Activated CD4-positive, alpha-beta T cell treated with anti-CD3 and anti-CD28 coated beads for 36 hours (primary cell): Measurements from ENCODE around the gene GREB1. TPM values are rescaled to one million over a fixed set of nuclear protein-coding genes. Genes with fewer than 3 reads are reported as not detected.
A peak's percentile ranks its signal among the peaks of the same experiment; 100 is the strongest.

Experiments
- ATAC-seq: fragments of 200-7000 bp; cut with Tn5 transposase; one replicate; pipeline ENCODE4 v1.10.0; 2021; ENCODE audit warnings: mild to moderate bottlenecking, moderate library complexity
- CTCF ChIA-PET: fragments of 350-600 bp; sonication (Branson Sonifier 250); formaldehyde crosslinking; loops from one replicate; lab custom pipeline; 2021; ENCODE audit warnings: antibody characterized with exemption; lab: Charles Lee
- POLR2A ChIA-PET: fragments of 350-600 bp; sonication (Branson Sonifier 250); formaldehyde crosslinking; loops from one replicate; lab custom pipeline; 2021; ENCODE audit warnings: antibody characterized with exemption, inconsistent platforms; lab: Charles Lee
- DNase-seq: peaks from one replicate; pipeline ENCODE4 v3.0.0-alpha.2; 2020
- H3K27ac Mint-ChIP-seq: one replicate; pipeline ENCODE4 v1.8.0; 2021; ENCODE audit warnings: mixed read lengths
- H3K27me3 Mint-ChIP-seq: one replicate; pipeline ENCODE4 v1.8.0; 2021; ENCODE audit warnings: mixed read lengths
- H3K36me3 Mint-ChIP-seq: one replicate; pipeline ENCODE4 v1.8.0; 2021; ENCODE audit warnings: low read depth, mixed read lengths
- H3K4me1 Mint-ChIP-seq: one replicate; pipeline ENCODE4 v1.8.0; 2021; ENCODE audit warnings: mixed read lengths
- H3K4me3 Mint-ChIP-seq: one replicate; pipeline ENCODE4 v1.8.0; 2021; ENCODE audit warnings: mild to moderate bottlenecking, moderate library complexity, mixed read lengths
- H3K9me3 Mint-ChIP-seq: one replicate; pipeline ENCODE4 v1.8.0; 2021; ENCODE audit warnings: low read depth, mixed read lengths
- intact Hi-C, 2 experiments: fragments of 100-400 bp; cut with DNase I in 1 of 2; cut with micrococcal nuclease in 1 of 2; formaldehyde crosslinking; loops; one replicate each; pipeline versions ENCODE4 v1.14.2 to v1.15.1; 2022 to 2024; cut with DNase I, micrococcal nuclease
- total RNA-seq, 2 experiments: library from RNA; stranded (reverse); gene quantifications; one replicate each; pipeline ENCODE4 v1.2.3, GENCODE V29; 2021

Gene GREB1
- total RNA-seq, 2 experiments from 2014 or later, result 0.57 to 0.65 TPM

DNA sequence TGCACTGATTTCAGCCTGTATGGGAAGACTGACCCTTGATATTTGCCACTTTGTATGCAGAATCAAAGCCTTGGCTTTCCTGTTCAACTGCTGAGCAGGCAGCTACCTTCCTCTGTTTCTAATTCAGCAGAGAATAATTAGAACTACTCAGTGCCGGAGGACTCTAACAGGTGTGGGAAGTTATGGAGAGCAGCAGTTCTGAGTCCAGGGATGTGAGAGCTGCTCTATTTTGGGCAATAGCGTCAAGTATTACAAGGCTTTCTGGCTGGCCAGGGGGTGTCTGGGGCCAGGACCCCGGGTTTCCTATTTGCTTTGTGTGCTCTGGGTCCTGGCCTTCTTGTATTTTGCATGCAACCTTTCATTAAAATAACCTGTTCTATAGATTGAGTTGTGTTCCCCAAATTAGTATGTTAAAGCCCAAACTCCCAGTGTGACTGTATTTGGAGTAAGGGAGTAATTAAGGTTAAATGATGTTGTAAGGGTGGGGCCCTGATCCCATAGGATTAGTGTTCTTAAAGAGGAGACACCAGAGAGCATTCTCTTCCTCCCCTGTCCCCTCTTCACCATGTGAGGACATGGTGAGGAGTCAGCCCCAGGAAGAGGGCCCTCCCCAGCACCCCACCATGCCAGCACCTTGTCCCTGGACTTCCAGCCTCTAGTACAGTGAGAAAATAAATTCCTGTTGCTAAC, 141.7 kb downstream of the GREB1 start:
- H3K4me1 Mint-ChIP-seq, result no peaks in the 10 kb centered on the region
- no peak overlapping the region for H3K4me3 Mint-ChIP-seq
- H3K36me3 Mint-ChIP-seq, result no peaks in the 10 kb centered on the region
- peaks cover 33% of the 10 kb centered on the region for H3K27me3 Mint-ChIP-seq
- no peaks in the 10 kb centered on the region for H3K9me3 Mint-ChIP-seq
- no peak overlapping the region for H3K27ac Mint-ChIP-seq
- POLR2A ChIA-PET, result no interaction called here
- DNase-seq, result no peak
- no peak for ATAC-seq
- intact Hi-C loops, result no loop called here
- CTCF ChIA-PET, result no interaction called here

DNA sequence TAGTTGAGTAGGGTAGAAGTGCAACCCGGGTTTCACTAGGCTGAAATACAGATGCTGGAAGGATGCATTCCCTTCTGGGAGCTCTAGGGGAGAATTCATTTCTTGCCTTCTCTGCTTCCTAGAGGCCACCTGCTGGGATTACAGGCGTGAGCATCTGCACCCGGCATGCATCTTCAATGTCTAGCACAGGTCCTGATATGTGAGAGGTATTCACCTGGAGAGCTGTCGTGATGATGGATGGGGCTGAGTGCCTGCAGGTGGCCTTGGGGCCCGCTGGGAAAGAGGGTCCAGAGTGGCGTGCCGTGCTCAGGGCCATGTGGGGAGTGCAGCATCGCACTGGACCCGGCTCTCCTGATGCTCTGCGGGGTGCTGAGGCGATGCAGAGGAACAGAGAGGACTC, 142.8 kb downstream of the GREB1 start:
- no peaks in the 10 kb centered on the region for H3K4me1 Mint-ChIP-seq
- H3K36me3 Mint-ChIP-seq, result no peaks in the 10 kb centered on the region
- H3K27me3 Mint-ChIP-seq, result peaks cover 30% of the 10 kb centered on the region
- H3K4me3 Mint-ChIP-seq, result no peak overlapping the region
- CTCF ChIA-PET, result no interaction called here
- no peak overlapping the region for H3K27ac Mint-ChIP-seq
- no peak for ATAC-seq
- intact Hi-C loops, result no loop called here
- H3K9me3 Mint-ChIP-seq, result no peaks in the 10 kb centered on the region
- POLR2A ChIA-PET, result interaction anchor here (0.6 kb wide), 1 partner anchor 61 kb away, joined by 3 read pairs; no protein-coding TSS in a partner anchor
- DNase-seq, result no peak

DNA sequence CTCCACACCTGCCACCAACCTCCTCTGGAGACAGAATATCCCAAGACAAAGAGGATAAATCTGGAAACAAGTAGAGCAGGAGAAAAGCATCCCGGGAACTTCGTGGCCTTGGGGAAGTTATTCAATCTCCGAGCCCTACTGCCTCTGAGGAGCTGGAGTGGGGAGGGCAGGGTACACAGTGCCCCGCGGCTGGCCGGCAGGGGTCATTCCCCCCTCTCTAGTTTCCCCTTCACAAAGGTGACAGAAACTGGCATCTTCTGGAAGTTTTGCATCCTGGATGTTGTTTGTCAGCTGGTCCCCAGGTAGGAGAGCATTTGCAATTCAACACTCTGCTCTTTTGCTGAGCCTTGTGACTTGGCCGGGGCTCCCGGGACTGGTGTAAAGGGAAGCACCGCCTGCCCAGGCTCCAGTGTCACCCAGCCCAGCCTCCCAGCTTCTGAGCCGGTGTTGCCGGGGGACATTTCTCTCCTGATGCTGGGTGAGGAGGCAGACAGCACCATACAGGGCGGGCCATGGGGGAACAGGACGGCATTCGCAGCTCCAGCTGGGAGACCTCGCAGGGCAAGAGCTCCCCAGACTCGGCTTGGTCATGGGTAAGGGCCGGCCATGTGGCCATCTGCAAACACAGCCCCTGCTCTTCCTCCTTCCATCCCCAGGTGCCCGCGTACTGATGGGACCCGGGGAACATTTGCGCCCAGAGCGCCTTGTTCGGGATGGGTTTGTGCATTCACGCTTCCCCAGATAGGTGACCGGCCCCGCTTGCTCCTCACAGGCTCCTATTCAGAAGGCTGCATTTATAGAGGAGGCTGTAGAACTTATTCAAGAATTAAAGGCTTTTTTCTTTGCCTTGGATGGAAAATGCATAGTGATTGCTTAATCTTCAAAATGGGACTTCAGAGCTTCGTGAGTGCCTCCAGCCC, 143.6 kb downstream of the GREB1 start:
- peaks cover 30% of the 10 kb centered on the region for H3K27me3 Mint-ChIP-seq
- ChIA-PET POLR2A (no interaction called here), CTCF (no interaction called here)
- H3K27ac Mint-ChIP-seq, result no peak overlapping the region
- intact Hi-C loops, result no loop called here
- DNase-seq, result no peak
- no peaks in the 10 kb centered on the region for H3K36me3 Mint-ChIP-seq
- no peaks in the 10 kb centered on the region for H3K9me3 Mint-ChIP-seq
- ATAC-seq, result no peak
- peaks cover 4% of the 10 kb centered on the region for H3K4me1 Mint-ChIP-seq
- H3K4me3 Mint-ChIP-seq, result no peak overlapping the region

DNA sequence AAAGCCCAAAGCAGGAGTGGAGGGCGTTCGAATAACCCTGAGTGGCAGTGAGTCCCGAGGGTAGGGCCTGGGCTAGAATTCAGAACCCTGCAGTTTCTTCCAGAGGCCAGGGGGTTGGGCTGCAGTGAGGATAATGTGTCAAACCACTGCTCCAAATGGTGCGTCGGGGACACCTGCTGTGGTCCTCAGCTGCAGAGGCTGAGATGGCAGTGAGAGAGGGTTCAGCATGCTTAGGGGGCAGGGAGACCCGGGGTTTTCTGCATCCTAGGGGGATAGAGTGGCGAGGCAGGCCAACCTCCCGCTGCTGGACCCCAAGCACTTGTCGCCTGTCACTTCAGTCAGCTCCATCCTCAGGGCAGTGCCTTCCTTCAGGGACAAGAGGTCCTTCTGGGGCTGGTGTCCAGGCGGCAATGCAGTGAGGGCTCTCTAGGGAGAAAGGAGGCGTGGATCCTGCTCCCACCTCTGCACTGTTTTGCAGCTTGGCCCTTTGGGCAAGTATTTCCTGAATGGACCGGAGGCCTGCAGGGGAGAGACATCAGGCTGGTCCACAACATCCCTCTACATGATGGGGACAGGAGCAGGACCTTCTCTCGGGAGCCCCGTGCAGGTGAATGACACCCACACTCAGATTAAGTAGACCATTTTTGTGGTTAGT, 144.6 kb downstream of the GREB1 start:
- CTCF ChIA-PET, result interaction anchor here (0.6 kb wide), 2 partner anchors 246 to 367 kb away, joined by 3 to 4 read pairs; no protein-coding TSS in a partner anchor
- intact Hi-C loops, result no loop called here
- DNase-seq, result no peak
- H3K27ac Mint-ChIP-seq, result no peak overlapping the region
- POLR2A ChIA-PET, result no interaction called here
- peaks cover 4% of the 10 kb centered on the region for H3K4me1 Mint-ChIP-seq
- H3K4me3 Mint-ChIP-seq, result no peak overlapping the region
- no peak for ATAC-seq
- no peaks in the 10 kb centered on the region for H3K9me3 Mint-ChIP-seq
- H3K36me3 Mint-ChIP-seq, result no peaks in the 10 kb centered on the region
- peaks cover 24% of the 10 kb centered on the region for H3K27me3 Mint-ChIP-seq

DNA sequence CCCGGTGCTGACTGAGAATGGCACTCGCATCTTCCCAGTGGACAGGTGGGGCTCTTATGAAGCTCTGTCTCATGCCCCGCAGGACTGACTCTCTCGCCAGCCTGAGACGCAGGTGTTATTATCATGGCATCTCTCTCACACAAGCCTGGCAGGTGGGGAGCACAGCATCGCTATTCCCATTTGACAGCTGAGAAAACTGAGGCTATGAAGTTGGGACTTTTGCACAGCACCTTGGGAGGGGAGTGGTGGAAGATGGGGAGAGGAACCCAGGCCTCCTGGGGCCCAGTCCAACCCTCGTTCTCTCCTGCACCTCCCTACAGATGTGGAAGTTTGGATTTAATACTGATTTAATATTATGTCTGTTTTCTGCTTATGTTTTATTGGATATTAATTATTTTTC, 145.2 kb downstream of the GREB1 start:
- no peaks in the 10 kb centered on the region for H3K9me3 Mint-ChIP-seq
- no peak for ATAC-seq
- CTCF ChIA-PET, result interaction anchor here (0.6 to 2.8 kb wide), 2 partner anchors 14 to 366 kb away, joined by 3 to 16 read pairs; no protein-coding TSS in a partner anchor

DNA sequence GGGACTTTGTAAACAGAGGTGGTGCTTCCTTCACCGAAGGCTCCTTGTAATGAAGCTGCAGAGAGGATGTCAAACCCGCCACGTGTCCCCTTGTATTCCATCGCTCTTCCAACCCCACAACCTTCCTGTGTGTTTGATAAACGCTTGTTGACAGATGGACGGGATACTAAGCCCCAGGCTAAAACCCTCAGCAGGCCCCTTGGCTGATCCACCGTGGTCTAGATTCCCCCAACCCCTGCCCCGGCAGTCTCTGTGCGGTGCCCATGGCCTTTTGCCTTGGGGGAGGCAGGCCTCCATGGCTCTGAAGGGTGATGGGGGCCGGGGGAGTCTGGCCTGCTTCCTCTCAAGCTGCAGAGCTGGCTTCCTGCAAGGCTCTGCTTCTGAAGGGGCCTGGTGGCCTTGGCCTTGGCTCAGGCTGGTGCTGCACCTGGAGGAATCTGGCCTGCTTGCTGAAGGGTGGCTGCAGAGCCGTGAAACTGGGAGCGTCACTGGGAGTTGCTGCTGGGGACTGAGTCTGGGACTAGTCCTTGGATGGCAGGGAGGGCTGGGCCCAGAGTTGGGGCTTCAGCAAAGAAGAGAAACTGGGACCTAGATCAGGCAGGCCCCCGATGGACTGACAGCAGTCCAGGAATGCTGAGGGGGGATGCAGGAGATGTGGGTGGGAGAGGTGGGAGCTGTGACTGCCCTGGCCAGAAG, 145.8 kb downstream of the GREB1 start:
- Mint-ChIP-seq H3K27ac (no peak overlapping the region), H3K36me3 (no peaks in the 10 kb centered on the region), H3K27me3 (peaks cover 26% of the 10 kb centered on the region), H3K9me3 (no peaks in the 10 kb centered on the region), H3K4me1 (peaks cover 4% of the 10 kb centered on the region), H3K4me3 (no peak overlapping the region)
- ChIA-PET CTCF (interaction anchor here (0.7 to 2.8 kb wide), 5 partner anchors 8 to 785 kb away, joined by 3 to 16 read pairs (median 5); a partner anchor contains a TSS), POLR2A (no interaction called here)
- intact Hi-C loops, result loop anchor here in 1 of 2 experiments (5.0 kb wide), 1 partner anchor 202 kb away; no protein-coding TSS in a partner anchor
- DNase-seq, result no peak
- no peak for ATAC-seq

More for the DNA sequence above, 145.2 kb downstream of the GREB1 start:
- Mint-ChIP-seq H3K27me3 (peaks cover 24% of the 10 kb centered on the region), H3K36me3 (no peaks in the 10 kb centered on the region), H3K4me3 (no peak overlapping the region), H3K4me1 (peaks cover 4% of the 10 kb centered on the region), H3K27ac (no peak overlapping the region)
- no peak for DNase-seq
- POLR2A ChIA-PET, result no interaction called here
- intact Hi-C loops, result no loop called here

DNA sequence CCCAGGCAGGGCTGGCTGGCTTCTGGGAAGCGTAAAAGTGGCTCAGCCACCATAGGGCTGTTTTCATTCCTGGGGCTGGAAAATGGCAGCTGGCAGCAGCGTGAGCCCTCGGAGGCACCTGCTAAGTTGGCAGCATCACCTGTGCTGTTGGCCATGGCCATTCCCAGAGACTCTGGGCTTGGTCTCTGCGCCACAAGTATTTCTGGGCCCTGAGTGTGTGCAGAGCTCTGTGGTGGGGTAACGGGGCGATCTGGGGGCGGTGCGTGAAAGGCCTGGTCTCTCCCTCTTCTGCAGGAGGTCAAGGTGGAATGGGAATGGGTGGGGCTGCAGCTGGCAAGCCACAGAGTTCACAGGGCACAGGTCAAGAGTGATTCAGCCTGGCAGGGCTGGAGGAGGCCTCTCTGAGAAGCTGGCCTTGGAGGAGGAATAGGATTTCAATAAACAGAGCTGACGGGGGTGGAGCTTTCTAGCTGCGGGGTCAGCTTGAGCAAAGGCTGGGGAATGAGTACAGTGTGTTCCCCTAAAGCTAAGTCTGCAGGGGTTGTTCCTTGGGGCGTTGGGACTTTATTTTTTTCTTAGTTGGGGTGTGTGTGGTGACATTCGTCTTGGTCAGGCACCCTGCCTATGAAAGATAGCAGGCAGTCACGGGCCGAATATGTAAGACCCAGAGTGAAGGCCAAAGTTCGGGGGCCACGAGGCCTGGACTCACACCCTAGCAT, 146.5 kb downstream of the GREB1 start:
- Mint-ChIP-seq H3K4me3 (no peak overlapping the region), H3K36me3 (no peaks in the 10 kb centered on the region), H3K27me3 (peaks cover 24% of the 10 kb centered on the region), H3K27ac (no peak overlapping the region), H3K4me1 (peaks cover 4% of the 10 kb centered on the region), H3K9me3 (no peaks in the 10 kb centered on the region)
- intact Hi-C loops, result loop anchor here in 1 of 2 experiments (5.0 kb wide), 1 partner anchor 203 kb away; no protein-coding TSS in a partner anchor
- ATAC-seq (no peak), DNase-seq (no peak)
- CTCF ChIA-PET, result interaction anchor here (0.6 to 2.8 kb wide), 13 partner anchors 9 to 785 kb away, joined by 3 to 16 read pairs (median 3); a partner anchor contains a TSS
- POLR2A ChIA-PET, result no interaction called here

DNA sequence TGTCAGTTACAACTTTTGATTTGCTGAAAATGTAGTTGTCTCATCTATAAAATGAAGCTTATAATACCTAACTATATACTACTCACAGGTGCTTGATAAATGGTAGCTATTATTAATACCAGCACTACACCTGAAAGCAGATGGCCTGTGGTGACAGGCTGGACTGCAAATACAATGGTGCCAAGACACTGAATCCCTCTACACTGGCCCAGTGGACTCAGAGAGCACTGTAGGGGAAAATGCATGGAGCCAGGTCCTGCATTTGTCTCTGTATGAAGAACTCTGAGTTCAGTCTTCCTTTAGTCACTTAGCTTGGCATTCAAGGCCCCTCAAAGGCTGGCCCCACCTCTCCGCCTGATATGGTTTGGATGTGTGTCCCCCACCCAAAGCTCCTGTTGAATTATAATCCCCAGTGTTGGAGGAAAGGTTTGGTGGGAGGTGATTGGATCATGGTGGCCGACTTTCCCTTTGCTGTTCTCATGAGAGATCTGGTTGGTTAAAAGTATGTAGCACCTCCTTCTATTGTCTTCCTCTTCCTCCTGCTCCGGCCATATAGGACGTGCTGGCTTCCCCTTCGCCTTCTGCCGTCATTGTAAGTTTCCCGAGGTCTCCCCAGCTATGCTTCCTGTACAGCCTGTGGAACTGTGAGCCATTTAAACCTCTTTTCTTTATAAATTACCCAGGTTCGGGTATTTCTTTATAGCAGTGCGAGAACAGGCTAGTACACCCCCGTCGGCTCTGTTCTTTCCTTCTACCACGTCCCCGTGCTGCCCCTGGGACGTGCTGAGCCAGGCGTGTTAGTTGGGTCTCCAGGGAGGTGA, 147.3 kb downstream of the GREB1 start:
- intact Hi-C loops, result loop anchor here in 1 of 2 experiments (5.0 kb wide), 1 partner anchor 204 kb away; no protein-coding TSS in a partner anchor
- peaks cover 4% of the 10 kb centered on the region for H3K4me1 Mint-ChIP-seq
- H3K27me3 Mint-ChIP-seq, result peaks cover 18% of the 10 kb centered on the region
- CTCF ChIA-PET, result interaction anchor here (0.6 to 2.8 kb wide), 14 partner anchors 9 to 549 kb away, joined by 3 to 16 read pairs (median 3); a partner anchor contains a TSS
- no peak for ATAC-seq
- DNase-seq, result no peak
- no peaks in the 10 kb centered on the region for H3K36me3 Mint-ChIP-seq
- POLR2A ChIA-PET, result no interaction called here
- H3K4me3 Mint-ChIP-seq, result no peak overlapping the region
- no peak overlapping the region for H3K27ac Mint-ChIP-seq
- no peaks in the 10 kb centered on the region for H3K9me3 Mint-ChIP-seq

DNA sequence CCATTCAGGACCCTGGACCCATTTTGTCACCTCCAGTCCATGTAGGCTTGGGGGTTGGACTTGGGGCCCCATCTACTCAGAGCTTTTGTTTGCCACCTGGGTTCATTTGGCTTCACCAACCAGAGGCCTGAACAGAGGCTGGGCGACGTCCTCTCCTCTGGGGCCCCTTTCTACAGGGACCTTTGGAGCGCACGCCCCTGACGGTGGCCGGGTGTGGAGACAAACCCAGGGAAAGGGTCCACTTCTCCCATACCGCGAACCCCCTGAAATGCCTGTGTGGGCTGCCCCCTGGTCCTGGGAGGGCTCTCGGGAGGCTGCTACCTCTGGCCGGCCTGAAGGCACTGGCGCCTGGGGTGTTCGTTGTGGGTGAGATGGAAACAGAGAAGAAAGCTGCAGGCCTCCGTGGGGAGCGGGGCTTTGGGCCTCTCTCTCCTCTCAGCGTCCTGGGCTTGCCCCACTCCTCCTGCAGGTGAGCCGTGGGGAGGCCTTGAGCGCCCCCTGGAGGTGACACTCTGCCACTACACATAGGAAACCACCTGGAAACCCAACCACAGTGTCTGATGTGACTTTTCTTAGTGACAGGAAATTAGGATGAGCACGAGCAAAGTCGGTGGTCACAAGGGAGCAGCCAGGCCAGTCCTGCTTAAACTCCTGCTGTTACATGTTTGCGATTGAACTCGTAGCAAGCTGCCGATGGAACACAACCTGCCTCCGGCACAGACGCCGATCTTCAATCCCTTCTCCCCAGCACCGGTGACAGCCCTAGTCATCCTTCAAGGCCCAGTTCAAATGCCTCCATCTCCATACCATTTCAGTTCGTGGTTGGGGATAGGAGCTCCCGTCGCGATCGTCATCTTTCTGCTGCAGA, 148.1 kb downstream of the GREB1 start:
- H3K27me3 Mint-ChIP-seq, result peaks cover 10% of the 10 kb centered on the region
- peaks cover 4% of the 10 kb centered on the region for H3K4me1 Mint-ChIP-seq
- no peaks in the 10 kb centered on the region for H3K9me3 Mint-ChIP-seq
- no peaks in the 10 kb centered on the region for H3K36me3 Mint-ChIP-seq
- peak; percentile 80 for DNase-seq
- ATAC-seq, result peak; percentile 91
- intact Hi-C loops, result loop anchor here (1.0 to 5.0 kb wide), 4 partner anchors 97 to 549 kb away; a partner anchor contains a TSS
- POLR2A ChIA-PET, result no interaction called here
- no peak overlapping the region for H3K27ac Mint-ChIP-seq
- CTCF ChIA-PET, result interaction anchor here (0.7 to 9.7 kb wide), 13 partner anchors 8 to 536 kb away, joined by 3 to 168 read pairs (median 4); no protein-coding TSS in a partner anchor
- no peak overlapping the region for H3K4me3 Mint-ChIP-seq
